Activated T-cell treated with anti-CD3 and anti-CD28 coated beads for 48 hours (primary cell): Measurements from ENCODE around the gene ERFE.

Experiments
- DNase-seq: peaks from one replicate; pipeline ENCODE4 v3.0.0-alpha.2; 2020; ENCODE audit warnings: low read depth

Gene ERFE

DNA sequence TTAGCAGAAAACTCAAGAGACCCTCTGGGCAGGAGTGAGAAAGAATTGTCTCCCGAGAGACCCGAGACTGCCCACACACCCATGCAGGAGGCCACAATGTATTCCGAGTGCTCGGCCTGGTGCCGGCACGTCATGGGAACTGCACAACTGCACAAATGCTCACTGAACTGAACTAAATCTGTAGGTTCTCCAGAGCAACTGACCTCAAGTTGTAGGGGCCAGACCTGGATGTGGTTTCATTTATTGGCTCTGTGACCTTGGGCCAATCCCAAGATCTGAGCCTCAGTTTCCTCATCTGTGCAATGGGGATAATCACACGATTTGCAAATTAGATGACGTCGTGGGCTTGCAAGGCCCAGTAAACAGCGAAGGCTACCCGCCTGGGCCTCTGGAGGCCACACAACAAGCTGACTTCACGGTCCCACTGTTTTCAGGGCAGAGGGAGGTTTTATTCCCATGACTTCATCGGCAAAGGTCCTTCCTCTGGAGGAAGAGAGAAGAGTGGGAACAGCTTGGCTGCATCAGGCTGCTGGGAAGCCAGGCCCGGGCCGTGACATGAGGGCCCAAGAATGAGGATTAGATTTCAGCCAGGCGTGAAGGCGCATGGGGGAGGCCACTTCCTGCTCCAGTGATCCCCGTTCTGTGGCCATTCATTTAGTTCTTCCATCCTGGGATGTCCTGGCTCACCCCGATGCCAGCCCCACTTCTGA, 3.6 kb upstream of the ERFE start:
- no peak for DNase-seq

DNA sequence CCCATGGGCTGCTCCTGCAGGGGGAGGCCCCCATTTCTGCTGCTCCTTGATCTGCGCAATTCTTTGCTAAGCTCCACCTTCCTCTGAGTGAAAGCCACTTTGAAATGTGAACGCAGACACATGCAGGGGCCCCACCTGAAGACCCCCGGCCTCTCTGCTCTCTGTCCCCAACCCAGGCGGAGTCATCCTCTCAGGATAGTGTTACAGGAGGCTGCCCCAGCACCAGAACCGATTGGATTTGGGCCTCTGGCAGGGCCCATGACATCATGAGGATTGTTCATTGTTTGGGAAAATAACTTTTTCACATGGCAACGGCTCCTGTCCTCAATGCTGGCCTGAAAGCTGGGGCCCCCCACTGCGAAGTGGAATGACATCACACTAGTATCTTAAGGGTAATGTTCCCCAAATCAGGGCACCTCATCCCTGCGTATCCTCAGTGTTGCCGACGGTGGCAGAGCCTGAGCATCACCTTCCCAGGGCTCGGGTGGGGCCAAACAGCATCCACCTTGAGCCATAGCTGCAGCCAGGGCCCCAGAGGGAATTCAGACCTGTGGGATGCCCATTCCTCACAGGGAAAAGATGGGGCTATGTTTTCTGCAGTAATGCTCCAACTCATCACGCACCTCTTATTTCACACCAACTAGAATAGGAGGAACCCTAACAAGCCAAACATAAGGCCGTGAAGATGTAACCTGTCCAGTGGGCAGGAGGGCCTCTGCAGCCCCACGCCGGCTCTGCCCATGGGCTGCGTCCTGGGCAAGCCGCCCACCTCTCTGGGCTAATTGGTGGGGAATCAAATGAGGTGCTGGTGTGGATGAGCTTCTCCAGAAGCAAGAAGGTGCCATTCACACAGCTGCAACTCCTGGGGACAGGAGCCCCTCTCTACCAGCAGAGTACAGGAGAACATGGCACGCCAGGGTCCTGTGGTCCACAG, 2.7 kb upstream of the ERFE start:
- no peak for DNase-seq

DNA sequence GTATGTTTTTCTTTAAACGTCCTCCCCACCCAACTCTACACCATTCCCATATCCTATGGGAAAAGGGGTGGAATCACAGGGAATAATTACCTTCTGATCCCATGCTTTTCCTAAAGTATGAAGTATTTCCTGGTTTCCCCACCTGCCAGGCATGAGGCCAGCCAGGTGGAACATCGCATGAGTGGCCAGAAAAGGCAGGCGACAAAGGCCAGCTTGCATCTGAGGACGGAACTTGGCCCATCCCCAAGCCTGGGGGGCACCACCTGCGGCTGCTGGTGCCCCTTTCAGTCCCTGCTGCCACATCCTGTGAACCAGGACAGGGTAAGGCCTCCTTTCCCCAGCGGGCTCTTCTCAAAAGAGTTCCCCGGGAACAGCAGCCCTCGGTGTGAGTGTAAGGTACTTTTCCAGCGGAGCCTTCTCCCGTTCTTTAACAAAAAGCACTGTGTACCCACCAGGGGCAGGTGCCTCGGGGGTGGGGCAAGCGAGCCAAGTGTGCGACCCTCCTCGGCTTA, 1.2 kb upstream of the ERFE start:
- no peak for DNase-seq

- no peak for DNase-seq
Measured at GRCh38 chr2:238158018-238158508, 707 bp upstream of the ERFE start.

DNA sequence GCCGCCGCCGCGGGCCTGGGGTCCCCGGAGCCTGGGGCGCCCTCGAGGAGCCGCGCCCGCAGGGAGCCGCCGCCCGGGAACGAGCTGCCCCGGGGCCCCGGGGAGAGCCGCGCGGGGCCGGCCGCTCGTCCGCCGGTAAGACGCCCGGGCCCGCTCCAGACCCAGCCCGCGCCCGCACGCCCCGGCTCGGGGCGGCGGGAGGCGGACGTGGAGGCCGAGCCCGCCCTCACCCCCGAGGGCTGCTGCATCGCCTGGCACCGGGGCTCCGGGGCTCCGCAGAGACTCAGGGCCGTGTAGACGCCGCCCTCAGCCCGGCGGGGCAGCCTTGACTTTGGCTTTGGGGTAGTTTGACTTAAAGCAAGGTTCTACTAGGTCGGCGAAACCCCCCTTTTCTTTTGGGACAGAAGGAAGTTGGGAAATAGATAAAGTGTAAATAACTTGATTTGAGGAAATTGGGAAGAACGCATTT, 335 bp downstream of the ERFE start:
- peak; percentile 19 for DNase-seq

GRCh38 chr2:238159661-238160205, 963 bp downstream of the ERFE start:
- no peak for DNase-seq

DNA sequence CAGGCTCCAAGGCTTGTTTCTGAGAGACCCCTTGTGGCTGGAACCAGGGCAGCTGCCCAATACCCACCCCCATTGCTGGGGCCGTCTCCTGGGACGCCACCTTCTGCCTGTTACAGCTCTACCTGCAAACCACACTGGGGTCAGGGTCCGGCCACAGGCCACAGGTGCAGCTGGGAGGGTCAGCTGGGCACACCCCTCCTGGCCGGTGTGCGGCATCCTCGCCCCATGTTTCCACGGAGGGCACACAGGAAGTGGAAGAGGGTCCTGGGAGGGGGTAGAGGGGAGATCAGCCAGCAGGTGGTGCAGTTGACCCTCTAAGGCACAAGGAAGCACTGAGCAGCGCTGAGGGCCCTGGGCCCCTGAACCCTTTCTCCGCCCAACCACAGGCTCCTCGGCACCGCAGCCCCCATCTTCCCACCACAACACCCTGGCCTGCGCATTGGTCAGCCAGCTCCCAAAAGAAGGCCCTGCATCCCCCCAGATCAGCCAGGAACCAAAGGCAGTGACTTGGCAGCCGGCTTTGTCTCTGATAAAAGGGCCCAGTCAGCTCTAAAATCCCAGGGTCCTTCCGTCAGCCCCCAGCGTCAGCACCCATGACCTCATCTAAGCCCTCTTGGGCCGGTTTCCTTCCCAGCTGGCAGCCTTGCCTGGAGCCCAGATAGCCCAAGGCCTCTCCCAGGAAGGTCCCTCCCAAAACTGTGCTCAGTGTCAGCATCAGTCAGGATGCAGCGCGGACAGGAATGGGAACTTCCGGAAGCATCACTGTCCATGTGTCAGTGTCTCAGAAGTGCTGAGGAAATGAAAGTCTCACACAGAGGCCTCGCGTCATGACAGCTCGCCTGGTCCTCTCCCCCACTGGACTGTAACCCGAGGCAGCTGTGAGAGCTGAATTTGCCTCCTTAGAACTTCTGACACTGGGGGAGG, 1.7 kb downstream of the ERFE start:
- DNase-seq = no peak

DNA sequence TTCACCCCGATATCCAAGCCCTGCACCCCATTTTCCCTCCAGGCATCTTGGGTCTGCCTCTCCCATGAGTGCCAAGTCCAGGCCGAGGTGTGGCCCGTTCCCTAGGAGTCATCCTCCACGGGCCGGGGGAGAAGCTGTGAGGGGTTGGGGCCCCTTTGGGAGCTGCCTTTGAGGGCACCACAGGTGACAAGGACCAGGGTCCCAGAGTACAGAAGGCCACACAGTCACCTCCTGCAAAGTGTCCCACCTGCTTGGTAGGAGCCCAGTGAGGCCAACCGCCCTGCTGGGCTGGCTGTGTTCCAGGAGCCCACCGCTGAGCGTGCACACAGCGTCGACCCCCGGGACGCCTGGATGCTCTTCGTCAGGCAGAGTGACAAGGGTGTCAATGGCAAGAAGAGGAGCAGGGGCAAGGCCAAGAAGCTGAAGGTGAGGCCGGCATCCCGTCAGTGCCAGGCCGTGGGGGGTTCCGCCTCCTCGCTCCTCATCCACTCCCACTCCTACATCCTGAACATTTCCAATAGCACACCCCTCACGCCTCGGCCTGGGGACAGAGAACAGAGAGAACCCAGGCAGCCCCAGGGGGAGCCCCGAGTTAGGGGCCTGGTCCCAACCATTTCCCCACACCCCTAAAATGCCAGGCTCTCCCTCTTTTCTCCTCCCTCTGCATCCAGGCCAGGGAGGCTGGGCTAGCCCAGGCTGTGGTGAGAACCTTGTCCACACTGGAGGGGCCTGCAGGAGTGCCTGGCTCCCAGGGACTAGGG, 2.7 kb downstream of the ERFE start:
- DNase-seq = no peak

- DNase-seq = no peak
Measured at GRCh38 chr2:238162251-238162845, 3.6 kb downstream of the ERFE start.

- no peak for DNase-seq
Measured at GRCh38 chr2:238162846-238163441, 4.2 kb downstream of the ERFE start.

GRCh38 chr2:238163481-238164198, 4.9 kb downstream of the ERFE start:
- DNase-seq = no peak

DNA sequence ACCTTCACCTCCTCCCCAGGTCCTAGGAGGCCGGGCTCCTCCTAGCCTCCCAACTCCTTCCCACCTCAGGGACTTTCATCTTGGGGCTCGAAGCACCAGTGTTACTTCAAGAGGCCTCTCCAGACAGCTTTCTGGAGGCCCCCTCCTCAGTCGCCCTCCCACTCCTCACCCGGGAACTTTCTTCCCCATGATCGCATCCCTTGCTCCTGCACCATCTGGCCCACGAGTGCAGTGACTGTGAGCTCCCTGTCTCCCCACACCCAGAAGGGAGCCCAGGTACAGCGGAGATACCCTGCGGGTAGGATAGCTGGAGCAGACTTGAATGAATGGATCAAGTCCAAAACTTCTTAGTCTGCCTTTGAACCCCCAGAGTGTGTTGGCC, 6.1 kb downstream of the ERFE start:
- DNase-seq = no peak

- DNase-seq = no peak
Measured at GRCh38 chr2:238165288-238165921, 6.6 kb downstream of the ERFE start.

GRCh38 chr2:238166391-238167343, 7.9 kb downstream of the ERFE start:
- DNase-seq = no peak

GRCh38 chr2:238167344-238167715, 8.6 kb downstream of the ERFE start:
- DNase-seq = no peak

GRCh38 chr2:238167761-238168160, 9.0 kb downstream of the ERFE start:
- DNase-seq = no peak

DNA sequence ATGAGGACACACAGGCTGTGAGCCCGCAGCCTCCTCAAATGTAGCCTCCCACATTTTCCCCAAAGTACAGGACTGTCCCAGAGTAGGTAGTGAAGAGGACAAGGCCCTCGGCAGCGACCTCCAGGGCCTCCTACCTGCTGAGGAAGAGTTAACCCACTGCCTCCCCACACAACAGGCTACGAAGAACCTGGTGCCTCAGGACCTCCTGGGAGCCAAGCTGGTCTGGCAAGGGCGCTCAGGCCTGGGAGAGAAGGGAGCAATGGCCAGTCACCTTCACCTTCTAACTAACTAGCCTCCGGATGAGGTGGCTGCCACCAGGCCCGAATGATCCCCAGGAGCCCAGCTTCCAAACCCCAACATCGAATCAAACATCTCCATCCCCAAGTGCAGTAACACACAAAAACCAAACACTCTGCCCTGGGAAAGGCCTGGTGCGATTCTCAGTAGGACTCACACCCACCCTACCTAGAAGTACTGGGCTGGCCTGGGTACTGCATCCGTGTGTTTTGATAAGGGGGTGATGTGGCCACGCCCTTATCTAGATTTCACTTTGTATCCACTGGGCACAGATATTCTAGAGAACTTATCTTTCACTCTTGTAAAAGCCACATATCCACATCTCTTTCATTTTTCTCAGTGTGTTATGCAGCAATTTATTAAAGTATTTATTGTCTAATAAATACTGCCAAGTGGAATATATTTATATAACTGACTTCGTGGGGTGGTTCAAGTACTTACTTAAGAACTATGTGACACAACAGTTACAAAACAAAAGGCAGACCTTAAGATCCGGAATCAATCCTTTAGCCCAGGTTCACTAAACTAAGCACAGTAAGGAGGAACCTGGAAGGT, 9.7 kb downstream of the ERFE start:
- DNase-seq = no peak
